Right lobe of liver (tissue), 6 donors: ENCODE results near the gene FAM133A. TPM values are rescaled to one million over a fixed set of nuclear protein-coding genes. Genes with fewer than 3 reads are reported as not detected.

ENCODE experiments used
- ATAC-seq, 4 donors: fragments of 200-7000 bp; cut with Tn5 transposase; one replicate each; pipeline ENCODE4 v1.9.1; 2020; ENCODE audit warnings: mild to moderate bottlenecking in 4 of 4, moderate library complexity in 4 of 4
- DNase-seq, 3 donors: peaks; one replicate each; pipeline ENCODE4 v3.0.0-alpha.2; 2020
- H3K27ac ChIP-seq, 3 donors: fragments of 200-600 bp; one replicate each; pipeline ENCODE4 v1.8.0; 2022
- H3K27me3 ChIP-seq, 2 donors: fragments of 200-600 bp; one replicate each; pipeline ENCODE4 v1.8.0; 2022
- H3K36me3 ChIP-seq, 4 donors: fragments of 200-600 bp; sonication (generic) in 1 of 4; one replicate each; pipeline versions ENCODE4 v1.5.1 to v1.8.0; 2017 to 2022; ENCODE audit warnings: control low read depth in 1 of 4
- H3K4me1 ChIP-seq, 4 donors: fragments of 200-600 bp; sonication (generic) in 1 of 4; one replicate each; pipeline versions ENCODE4 v1.5.1 to v1.8.0; 2017 to 2022; ENCODE audit warnings: control low read depth in 1 of 4
- H3K4me3 ChIP-seq, 3 donors: fragments of 200-600 bp; one replicate each; pipeline ENCODE4 v1.8.0; 2022
- H3K9me3 ChIP-seq, 4 donors: fragments of 200-600 bp; sonication (generic) in 1 of 4; one replicate each; pipeline versions ENCODE4 v1.5.1 to v1.8.0; 2017 to 2022; ENCODE audit warnings: control low read depth in 1 of 4
- POLR2A ChIP-seq: fragments of 450-650 bp; IDR thresholded peaks from one replicate; pipeline ENCODE4 v1.6.1; 2017; ENCODE audit warnings: antibody characterized with exemption, mild to moderate bottlenecking
- WGBS: methylation state at CpG from one replicate; pipeline ENCODE4 v1.1.6; 2018; ENCODE audit warnings: low coverage, low lambda C conversion rate; ENCODE audit not compliant: insufficient coverage; ENCODE audit errors: missing lambda C conversion rate; 5-methylcytosine and 5-hydroxymethylcytosine counted together
- intact Hi-C, 2 donors: fragments of 100-400 bp; cut with DNase I; formaldehyde crosslinking; loops; one replicate each; pipeline versions ENCODE4 v1.11.2 to v1.14.1; 2022
- total RNA-seq, 6 experiments: library from RNA; depleted of rRNA in 2 of 6; stranded (reverse); fragments of >200 nt in 2 of 6; fragmentation: NEBNext Ultra II Directional in 3 of 6; extraction: Animal tissue kit (Norgen Biotek cat#: 25700) in 3 of 6; gene quantifications; one replicate each; pipeline versions ENCODE4 v1.1.0 to v1.2.4, GENCODE V29; 2016 to 2023
- TF ChIP-seq, protein P1 (sequence below), 4 donors: fragments of 200-600 bp in 3 of 4; fragments of 450-650 bp in 1 of 4; IDR thresholded peaks; one replicate each; pipeline versions ENCODE4 v1.5.1 to v1.8.0; 2016 to 2022; ENCODE audit warnings: antibody characterized with exemption in 4 of 4, mild to moderate bottlenecking in 2 of 4
- donor health status: DM: no; HTN: yes; CAD: no.
- donor health status: DM: no; HTN: no; CAD: no.
- donor health status: DM: no; HTN: no; CAD: no.
- donor health status: DM: no; HTN: yes; CAD: no.
- donor health status: DM: no; HTN: yes; CAD: no.

Gene FAM133A
- total RNA-seq, 6 experiments from 2014 or later: not detected

DNA sequence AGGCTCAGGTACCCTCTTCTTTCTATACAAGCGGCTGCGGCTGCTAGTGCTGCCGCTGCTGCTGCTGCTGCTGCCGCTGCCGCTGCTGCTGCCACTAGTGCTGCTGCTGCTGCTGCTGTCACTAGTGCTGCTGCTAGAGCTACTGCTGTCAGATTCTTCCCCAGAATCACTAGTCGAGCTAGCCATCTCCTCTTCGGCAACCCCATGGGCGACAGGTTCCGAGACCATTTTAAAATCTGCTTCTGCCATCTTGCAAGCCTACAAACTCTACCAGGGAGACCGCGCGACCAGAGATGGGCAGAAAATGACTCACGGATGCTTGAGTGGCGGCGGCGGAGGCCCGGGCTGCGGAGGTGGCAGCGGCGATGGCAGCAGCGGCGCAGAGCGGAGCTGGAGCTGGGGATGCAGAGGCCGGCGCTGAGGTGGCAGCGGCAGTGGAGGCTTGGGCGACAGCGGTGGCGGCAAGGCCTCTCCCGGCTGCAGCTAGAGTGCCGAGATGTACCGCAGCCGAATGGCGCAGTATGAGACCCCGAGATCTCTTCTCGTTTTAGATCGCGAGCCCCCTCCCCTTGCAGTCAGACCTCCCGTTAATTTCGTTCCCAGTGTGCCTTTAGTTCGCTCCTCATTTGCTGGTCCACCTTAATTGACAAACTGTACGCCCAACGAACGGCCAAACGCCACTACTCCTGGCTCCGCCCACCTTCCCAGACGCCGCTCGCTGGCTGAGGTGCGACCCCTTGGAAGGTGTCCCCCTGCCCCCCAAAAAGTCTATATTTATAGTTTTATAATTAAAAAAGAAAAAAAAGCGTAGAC is 744 bp upstream of the FAM133A start, which contains the start of gene NAP1L3:
NAP1L3 (minus strand) TSS at position 523 of the 813 bp plus-strand sequence; CDS start at position 249, 274 bp downstream.
- Histone ChIP-seq H3K9me3 (no peaks in the 10 kb centered on the region), H3K27ac (no peak within 1 kb of the TSS), H3K27me3 (peaks cover 0 to 15% of the 10 kb centered on the region in 2 donors), H3K4me3 (peak within 1 kb of the TSS; percentile 11 to 32 (median 32)), H3K4me1 (no peaks in the 10 kb centered on the region), H3K36me3 (no peaks in the 10 kb centered on the region)
- ATAC-seq (peak; percentile 55 to 78 (median 75)), DNase-seq (peak; percentile 27 to 57 (median 35))
- WGBS: 7% methylated on average over 22 of the region's 51 CpGs
- intact Hi-C loops: no loop called here
- no peak for TF ChIP-seq POLR2A
- TF ChIP-seq, protein P1, sequence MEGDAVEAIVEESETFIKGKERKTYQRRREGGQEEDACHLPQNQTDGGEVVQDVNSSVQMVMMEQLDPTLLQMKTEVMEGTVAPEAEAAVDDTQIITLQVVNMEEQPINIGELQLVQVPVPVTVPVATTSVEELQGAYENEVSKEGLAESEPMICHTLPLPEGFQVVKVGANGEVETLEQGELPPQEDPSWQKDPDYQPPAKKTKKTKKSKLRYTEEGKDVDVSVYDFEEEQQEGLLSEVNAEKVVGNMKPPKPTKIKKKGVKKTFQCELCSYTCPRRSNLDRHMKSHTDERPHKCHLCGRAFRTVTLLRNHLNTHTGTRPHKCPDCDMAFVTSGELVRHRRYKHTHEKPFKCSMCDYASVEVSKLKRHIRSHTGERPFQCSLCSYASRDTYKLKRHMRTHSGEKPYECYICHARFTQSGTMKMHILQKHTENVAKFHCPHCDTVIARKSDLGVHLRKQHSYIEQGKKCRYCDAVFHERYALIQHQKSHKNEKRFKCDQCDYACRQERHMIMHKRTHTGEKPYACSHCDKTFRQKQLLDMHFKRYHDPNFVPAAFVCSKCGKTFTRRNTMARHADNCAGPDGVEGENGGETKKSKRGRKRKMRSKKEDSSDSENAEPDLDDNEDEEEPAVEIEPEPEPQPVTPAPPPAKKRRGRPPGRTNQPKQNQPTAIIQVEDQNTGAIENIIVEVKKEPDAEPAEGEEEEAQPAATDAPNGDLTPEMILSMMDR (IDR thresholded peaks at IDR 0.05): no peak

DNA sequence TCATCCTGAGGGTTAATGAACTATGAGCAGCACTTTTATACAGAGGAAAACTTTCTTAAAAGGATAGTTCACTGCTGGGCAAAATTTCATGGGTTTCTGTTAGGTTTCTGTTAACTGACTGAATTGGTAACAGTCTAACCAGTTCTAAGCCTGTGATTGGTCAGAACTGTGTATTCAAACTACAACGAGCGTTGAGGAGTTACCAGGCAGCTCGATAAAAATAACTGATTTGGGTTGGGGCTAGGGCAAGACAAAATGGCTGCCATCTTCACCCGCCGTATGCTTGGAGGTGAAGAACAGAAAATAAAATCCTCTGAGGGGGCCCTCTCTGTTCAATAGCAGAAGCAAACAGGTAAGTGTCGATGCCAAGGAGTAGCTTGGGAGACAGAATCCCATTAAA is 22.0 kb downstream of the FAM133A start:
- no peaks in the 10 kb centered on the region for H3K36me3 ChIP-seq
- intact Hi-C loops: no loop called here
- no peak for TF ChIP-seq POLR2A
- TF ChIP-seq, protein P1 (IDR thresholded peaks at IDR 0.05): no peak
- 84% methylated on average over 6 of the region's 6 CpGs for WGBS
- DNase-seq (no peak), ATAC-seq (no peak)
- peaks cover 0 to 5% of the 10 kb centered on the region in 2 donors for H3K27me3 ChIP-seq
- H3K4me3 ChIP-seq: no peak overlapping the region
- H3K9me3 ChIP-seq: no peaks in the 10 kb centered on the region
- H3K27ac ChIP-seq: no peak overlapping the region
- H3K4me1 ChIP-seq: no peaks in the 10 kb centered on the region

DNA sequence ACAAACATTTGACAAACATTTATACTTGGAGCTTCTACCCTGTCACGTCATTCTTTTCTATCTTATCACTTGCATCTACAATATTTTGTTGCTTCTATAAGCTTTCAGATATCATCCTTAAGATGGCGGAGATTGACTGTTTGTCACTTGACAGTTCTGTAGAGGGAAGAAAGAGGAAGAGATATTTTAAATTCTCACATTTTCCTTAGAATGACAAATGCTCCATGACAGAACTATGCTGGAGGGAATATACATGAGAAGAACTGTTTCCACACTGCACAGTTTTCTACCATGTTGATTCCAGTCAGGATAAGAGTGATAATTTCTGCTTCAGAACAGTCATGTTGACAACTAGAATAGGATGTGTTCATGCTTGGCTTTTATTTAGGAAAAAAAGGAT is 29.7 kb downstream of the FAM133A start:
- 35% methylated on average over 2 of the region's 2 CpGs for WGBS
- Histone ChIP-seq H3K4me1 (no peaks in the 10 kb centered on the region), H3K36me3 (no peaks in the 10 kb centered on the region), H3K27me3 (peaks cover 0 to 5% of the 10 kb centered on the region in 2 donors), H3K9me3 (no peaks in the 10 kb centered on the region), H3K4me3 (no peak overlapping the region), H3K27ac (no peak overlapping the region)
- no peak for ATAC-seq
- DNase-seq: no peak
- no peak for TF ChIP-seq POLR2A
- TF ChIP-seq, protein P1 (IDR thresholded peaks at IDR 0.05): no peak
- intact Hi-C loops: no loop called here

DNA sequence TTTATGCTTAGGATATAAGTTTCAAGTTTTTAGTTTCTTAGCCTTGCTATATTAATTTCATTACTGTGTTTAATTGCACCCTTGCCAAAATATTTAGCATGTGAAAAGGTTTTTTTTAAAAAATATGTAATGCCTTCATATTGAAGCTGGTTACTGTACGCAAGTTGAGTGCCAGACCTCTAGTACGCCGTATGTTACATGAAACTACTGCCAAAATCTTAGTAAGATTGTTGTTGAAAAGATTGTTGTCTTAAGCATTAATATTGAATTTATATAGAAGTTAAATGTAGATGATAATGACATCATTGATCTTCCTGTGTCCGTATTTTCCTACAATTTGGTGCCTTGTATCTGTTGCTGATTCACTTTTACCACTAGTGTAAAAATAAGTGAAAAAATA is 37.1 kb downstream of the FAM133A start:
- TF ChIP-seq, protein P1 (IDR thresholded peaks at IDR 0.05): no peak
- TF ChIP-seq POLR2A: no peak
- H3K4me1 ChIP-seq: no peaks in the 10 kb centered on the region
- WGBS: 90% methylated on average over 4 of the region's 4 CpGs
- H3K4me3 ChIP-seq: no peak overlapping the region
- intact Hi-C loops: no loop called here
- DNase-seq (no peak), ATAC-seq (no peak)
- peaks cover 0 to 4% of the 10 kb centered on the region in 2 donors for H3K27me3 ChIP-seq
- H3K9me3 ChIP-seq: no peaks in the 10 kb centered on the region
- H3K27ac ChIP-seq: no peak overlapping the region
- H3K36me3 ChIP-seq: no peaks in the 10 kb centered on the region
